NOMO-1 (cell line): ENCODE results near the gene GSTM4.

Source experiments
- DNase-seq, 2 experiments: peaks; one replicate each; lab custom pipeline; 2025; ENCODE audit not compliant: unreplicated experiment in 2 of 2; lab: John Stamatoyannopoulos, UW

GSTM4 gene

GRCh38 chr1:109637446-109637845 lies 18.5 kb upstream of the GSTM4 start:
- no peak for DNase-seq

- DNase-seq = no peak
Measured at GRCh38 chr1:109639063-109639840, 16.6 kb upstream of the GSTM4 start.

DNA sequence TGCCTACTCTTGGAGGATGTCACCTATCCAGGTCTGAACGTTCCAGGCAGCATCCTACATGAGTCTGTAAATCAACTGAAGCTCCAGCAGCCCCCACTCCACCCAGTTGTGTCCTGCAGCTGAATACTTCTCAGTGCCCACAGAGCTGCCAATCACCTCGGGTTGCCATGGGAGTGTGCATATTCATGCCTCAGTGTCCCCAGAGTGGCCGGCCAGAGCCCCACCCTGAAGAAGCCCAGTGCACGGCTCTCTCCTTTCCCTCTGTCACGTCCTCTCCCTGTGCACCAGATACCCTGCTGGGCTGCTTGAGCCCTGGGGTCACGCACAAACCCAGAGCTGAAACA lies 16.1 kb upstream of the GSTM4 start:
- no peak for DNase-seq

- peak; percentile 39 to 41 for DNase-seq
Measured at GRCh38 chr1:109640285-109640865, 15.5 kb upstream of the GSTM4 start.

DNA sequence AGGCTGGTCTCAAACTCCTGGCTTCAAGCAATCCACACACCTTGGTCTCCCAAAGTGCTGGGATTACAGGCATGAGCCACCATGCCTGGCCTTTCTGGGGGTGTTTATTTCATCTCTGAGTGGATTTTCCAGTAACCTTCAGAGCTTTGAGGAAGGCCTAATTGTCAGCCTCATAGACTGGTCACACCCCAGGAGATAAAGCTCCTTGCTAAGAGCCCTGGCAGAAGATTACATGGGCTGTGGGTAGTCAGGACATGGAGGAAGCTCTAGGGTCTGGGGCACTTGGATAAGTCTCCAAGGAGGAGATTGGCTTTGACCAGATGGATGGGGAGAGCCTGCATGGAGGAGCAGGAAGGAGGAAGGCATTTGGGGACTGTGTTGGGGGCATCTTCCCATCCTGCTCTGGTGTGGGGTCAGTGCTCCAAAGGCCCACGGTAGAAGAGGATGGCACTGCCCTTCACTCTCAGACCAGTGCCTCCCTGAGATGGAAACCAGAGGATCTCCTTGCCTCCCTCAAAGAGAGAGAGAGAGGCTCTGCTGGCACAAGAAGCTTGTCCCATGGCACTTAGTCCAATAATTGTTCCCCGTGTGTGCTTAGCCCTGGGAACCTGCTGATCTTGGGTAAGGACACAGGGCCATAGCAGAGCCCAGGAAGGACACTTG lies 14.7 kb upstream of the GSTM4 start:
- no peak for DNase-seq

GRCh38 chr1:109641861-109642260 lies 14.0 kb upstream of the GSTM4 start:
- DNase-seq = no peak

DNA sequence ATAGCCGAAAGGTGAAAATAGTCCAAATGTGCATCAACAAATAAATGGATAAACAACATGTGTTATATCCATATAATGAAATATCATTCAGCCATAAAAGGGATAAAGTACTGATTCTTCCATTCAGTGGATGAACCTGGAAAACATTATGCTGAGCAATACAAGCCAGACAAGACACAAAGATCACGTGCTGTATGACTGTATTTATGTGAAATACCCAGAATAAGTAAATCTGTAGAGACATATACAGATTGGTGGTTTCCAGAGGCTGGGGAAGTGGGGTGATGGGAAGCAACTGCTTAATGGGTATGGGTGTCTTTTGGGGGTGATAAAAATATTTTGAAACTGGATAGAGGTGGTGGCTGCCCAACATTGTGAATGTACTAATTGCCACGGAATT lies 13.3 kb upstream of the GSTM4 start:
- no peak for DNase-seq

GRCh38 chr1:109643385-109644230 lies 12.3 kb upstream of the GSTM4 start:
- peak; percentile 68 to 74 for DNase-seq

- no peak for DNase-seq
Measured at GRCh38 chr1:109644670-109645069, 11.2 kb upstream of the GSTM4 start.

DNA sequence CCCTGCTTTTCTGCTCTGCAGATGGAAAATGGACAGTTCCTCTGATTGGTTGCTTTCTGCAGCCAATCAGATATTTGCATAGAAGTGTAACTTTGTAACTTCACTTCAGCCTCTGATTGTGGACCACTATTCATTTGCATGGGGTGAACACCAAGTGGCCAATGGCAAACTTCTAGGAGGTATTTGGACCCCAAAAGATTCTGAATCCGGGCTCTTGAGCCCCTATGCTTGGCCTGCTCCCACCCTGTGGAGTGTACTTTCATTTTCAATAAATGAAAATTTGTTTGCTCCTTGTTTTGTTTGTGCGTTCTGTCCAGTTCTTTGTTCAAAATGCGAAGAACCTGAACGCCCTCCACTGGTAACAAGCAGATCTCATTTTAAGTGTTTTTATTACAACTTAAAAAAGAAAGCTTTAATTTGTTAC lies 6.4 kb upstream of the GSTM4 start:
- DNase-seq = no peak

DNA sequence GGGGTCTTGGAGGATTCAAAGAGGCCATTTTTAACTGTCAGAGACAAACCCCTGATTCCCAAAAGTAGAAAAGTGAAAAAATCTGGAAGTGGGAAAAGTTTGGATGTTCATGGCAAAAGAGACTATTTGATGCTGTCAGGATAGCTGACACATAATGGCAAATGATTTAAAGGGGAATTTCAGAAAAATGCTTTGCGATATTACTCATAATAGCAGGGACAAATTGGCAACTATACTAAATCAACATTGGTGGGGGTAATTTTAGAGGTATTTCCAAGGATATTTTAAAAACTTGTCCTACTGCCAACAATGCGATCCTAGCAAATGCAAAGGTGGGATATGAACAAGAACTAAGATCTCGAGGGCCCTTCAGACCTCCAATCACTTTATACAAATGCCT lies 5.3 kb upstream of the GSTM4 start:
- no peak for DNase-seq

DNA sequence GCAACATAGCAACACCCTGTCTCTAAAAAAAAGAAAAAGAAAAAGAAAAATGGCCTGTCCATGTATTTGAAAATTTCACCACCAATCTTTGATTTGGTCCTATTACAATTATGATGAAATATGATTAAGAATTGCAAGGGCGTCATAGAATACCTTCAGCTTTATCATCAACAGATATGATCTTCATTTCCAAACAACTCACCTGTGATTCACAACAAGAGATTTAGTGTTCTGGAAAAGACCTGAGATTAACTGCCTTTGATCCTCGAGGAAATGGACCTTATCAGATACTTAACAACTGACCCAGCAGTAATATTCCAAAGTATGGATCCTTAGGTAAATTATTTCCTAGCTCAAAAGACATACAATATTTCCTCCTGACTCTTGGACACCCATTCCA lies 3.5 kb upstream of the GSTM4 start:
- no peak for DNase-seq

DNA sequence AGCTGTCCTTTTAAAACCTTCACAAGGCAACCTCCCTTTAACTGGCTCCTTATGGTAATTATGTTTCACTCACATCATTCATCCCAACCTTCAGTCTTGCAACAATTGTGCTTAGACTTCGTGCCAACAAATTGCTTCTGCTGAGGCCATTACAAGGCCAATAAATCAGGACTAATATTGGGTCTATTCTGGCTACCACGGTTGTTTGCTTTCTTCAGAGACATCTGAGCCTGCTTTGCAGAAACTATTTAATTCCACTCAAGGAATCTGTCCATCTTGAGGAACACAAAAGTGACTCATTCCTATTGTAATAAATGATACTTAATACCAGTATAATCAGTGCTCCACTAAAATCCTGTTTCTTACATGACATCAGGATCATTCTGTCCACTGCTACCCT lies 2.6 kb upstream of the GSTM4 start:
- DNase-seq = no peak

GRCh38 chr1:109654519-109654918 lies 1.4 kb upstream of the GSTM4 start:
- no peak for DNase-seq

DNA sequence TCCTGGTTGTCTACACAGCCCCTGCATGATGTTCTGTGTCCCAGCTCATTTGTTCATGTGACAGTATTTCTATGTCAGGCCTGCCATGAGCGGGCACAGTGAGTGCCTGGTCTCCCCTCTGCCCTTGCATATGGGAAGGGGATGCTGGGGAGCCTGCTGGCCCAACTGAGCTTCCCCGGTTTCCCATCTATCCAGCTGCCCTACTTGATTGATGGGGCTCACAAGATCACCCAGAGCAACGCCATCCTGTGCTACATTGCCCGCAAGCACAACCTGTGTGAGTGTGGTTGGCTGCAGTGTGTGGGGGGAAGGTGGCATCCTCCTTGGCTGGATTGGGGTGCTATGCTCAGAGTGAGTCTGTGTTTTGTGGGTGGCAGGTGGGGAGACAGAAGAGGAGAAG lies 1.5 kb downstream of the GSTM4 start:
- no peak for DNase-seq

DNA sequence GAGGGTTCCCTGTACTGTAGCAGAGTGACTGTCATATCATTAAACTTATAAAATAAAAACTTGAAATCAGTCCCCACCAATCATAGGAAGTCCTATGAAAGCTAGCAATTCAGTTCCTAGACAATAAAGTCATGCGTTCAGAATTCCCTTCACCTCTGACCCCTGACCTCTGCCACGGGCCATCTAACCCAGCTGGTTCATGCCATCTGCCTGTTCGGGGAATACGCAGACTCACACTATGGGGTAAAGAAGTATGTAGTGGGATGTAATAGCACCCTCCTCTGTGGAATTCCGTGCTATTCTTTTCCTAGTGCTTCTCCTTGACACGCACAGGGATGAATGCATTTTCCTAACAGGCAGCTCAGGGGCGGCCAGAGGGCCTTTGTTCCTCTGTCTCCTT lies 2.1 kb downstream of the GSTM4 start:
- DNase-seq = no peak

DNA sequence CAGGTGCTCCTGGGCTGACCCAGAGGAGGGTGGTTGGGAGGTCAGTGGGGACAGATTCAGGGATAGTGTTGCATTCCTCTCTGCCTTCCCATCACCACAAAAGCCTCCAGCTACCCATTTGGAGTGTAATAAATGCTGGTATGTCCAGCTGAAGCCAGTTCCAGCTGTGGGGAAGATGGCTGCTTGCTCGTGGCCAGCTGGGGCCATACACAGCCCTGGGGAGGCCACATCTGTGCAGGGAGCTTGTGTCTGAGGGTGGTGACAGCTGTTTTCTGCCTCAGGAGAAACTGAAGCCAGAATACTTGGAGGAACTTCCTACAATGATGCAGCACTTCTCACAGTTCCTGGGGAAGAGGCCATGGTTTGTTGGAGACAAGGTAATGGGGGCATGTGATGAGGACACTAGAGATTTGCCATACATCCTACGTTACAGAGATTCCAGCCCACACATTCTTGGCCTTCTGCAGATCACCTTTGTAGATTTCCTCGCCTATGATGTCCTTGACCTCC lies 2.7 kb downstream of the GSTM4 start:
- DNase-seq = no peak

- no peak for DNase-seq
Measured at GRCh38 chr1:109659145-109659544, 3.2 kb downstream of the GSTM4 start.

GRCh38 chr1:109659997-109660690 lies 4.2 kb downstream of the GSTM4 start:
- peak in 1 of 2 experiments; percentile 12 for DNase-seq

DNA sequence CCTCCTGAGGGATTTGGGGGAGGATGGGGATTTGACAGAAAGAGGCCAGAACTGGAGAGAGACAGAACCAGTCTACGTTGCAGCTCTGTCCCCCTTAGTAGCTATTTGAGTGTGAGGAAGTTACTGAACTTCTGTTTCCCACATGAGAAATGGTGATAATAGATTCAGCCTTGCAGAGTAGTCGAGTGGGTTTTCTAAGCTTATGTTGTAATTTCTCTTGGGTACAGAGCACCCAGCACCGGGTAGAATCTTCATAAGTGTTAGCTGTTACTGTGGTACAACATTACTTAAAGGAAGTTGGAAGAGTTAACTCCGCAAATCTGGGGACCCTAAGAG lies 4.8 kb downstream of the GSTM4 start:
- DNase-seq = peak; percentile 8 to 33

DNA sequence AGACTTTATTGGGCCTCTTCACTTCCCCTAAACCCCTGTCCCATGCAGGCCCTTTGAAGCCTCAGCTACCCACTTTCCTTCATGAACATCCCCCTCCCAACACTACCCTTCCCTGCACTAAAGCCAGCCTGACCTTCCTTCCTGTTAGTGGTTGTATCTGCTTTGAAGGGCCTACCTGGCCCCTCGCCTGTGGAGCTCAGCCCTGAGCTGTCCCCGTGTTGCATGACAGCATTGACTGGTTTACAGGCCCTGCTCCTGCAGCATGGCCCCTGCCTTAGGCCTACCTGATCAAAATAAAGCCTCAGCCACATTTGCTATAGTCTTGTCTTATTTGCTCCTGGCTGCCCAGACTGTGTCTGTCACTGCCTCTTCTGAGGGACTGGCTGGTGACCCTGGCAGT lies 5.5 kb downstream of the GSTM4 start:
- DNase-seq = no peak
